Epithelial cell of proximal tubule (primary cell): ENCODE results near the gene KIRREL3. TPM values are rescaled to one million over a fixed set of nuclear protein-coding genes. Genes with fewer than 3 reads are reported as not detected.

Experiments used
- DNase-seq: peaks from one replicate; pipeline ENCODE4 v3.0.0-alpha.2; 2011; ENCODE audit warnings: low read depth
- H3K4me3 ChIP-seq: 2 replicates; pipeline ENCODE4 v1.5.1; 2011; ENCODE audit warnings: low read depth, mild to moderate bottlenecking, low read length
- CTCF ChIP-seq: conservative IDR thresholded peaks from 2 replicates; pipeline ENCODE4 v1.5.1; 2012; ENCODE audit warnings: low read depth, mild to moderate bottlenecking, low read length
- total RNA-seq: library from RNA; depleted of rRNA; stranded (reverse); fragments of >200 nt; gene quantifications from 2 replicates; pipeline ENCODE4 v1.2.3, GENCODE V29; 2015

KIRREL3 gene
- total RNA-seq, 1 donor from 2014 or later, result 5.1 TPM

DNA sequence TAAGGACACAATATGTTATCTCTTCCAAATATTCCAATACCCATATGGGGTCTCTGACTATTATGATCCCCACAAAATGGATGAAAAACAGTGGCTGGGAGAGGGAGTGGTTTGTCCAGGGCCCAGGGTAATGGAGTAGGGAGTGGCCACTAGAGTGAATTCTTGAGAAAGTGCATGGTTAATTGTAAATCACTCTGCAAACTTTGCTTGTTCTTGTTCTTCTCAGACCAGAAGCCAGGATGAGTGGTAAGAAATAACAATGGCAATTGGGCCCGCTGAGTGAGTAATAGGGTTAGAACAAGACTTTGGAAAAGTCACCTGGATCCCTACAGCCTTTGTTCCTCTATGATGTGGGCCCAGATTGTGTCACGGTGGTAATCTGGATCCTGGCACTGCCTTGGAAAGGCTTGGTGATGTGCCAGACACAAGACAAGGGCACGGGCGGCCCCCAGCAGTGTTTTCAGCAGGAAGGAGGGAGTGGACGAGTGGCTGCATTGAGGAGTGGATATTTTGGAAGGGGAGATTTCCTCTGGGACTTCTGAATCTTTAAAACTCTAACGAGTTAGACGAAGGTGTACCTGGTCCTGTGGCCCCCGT is 18.2 kb upstream of the KIRREL3 start:
- TF ChIP-seq CTCF, result no peak
- no peak for DNase-seq
- H3K4me3 ChIP-seq, result no peak overlapping the region

DNA sequence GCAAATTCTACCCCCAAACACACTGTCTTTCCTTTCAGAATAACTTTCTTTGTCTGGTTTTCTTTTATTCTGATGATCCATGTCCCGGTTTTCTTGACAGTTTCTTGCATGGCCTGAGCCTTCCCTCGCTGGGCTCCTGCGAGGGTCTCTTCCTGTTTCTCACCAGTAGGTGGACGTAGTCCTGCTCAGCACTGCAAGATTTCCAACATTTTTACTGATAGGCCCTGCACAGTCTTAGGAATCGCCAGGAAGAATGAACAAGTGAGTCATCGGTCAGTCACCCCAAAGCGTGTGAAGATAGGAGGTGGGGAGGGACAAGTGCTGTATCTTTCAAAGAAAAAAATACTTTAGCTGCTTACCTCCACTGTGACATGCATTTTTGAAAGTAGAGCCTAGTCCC is 16.9 kb upstream of the KIRREL3 start:
- H3K4me3 ChIP-seq, result no peak overlapping the region
- peak; percentile 61 for DNase-seq
- TF ChIP-seq CTCF, result peak; percentile 71

DNA sequence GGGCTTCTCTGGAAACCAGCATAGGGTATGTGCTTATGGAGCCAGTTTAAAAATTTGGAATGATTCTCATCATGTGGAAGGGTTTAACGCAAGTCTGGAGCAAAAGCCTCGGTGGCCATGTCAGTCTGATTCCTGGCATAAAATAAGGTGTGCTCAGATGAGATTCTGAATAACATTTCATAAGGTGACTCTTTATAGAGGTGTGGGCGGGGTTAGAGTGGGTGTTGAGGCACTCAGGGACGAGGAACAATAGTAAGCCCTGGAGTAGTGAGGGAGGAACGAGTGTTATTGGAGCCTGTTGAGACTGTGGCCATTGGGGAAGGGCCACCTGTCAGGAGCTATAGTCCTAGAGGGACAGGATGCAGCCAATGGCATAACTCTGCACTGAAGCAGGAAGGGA is 13.0 kb upstream of the KIRREL3 start:
- no peak for DNase-seq
- H3K4me3 ChIP-seq, result no peak overlapping the region
- no peak for TF ChIP-seq CTCF

GRCh38 chr11:127006311-127006710 is 5.7 kb upstream of the KIRREL3 start:
- no peak for DNase-seq
- H3K4me3 ChIP-seq, result no peak overlapping the region
- TF ChIP-seq CTCF, result no peak

- TF ChIP-seq CTCF, result peak; percentile 50
- H3K4me3 ChIP-seq, result peak overlapping the region; percentile 45
- no peak for DNase-seq
Measured at GRCh38 chr11:127003260-127003981, 2.9 kb upstream of the KIRREL3 start.

DNA sequence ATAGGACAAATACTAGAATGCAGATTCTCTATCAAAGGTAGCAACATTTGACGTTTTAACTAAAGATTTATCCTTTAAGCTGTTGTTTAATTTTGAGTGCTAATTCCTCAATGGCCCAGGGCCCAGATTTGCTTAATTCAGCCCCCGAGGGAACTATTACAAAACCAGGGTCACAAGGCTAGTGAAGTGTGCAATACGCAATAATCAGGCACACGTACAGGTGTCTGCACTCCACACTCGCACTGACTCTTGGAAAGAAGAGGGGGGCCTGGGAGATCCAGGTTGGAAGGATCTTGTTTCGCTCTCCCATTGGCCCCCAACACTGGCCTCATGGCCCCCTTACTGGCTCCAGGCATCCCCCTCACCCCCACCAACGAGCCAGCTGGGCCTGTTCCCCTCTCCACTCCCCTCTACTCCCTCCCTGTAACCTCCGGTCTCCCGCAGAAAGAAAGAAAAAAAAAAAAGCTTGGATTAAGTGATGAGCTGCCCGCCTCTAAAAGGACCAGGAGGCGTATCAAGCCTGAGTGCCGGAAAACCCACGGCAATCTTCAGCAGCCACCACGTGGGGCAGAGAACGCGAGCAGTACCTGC is 2.2 kb upstream of the KIRREL3 start:
- DNase-seq, result no peak
- H3K4me3 ChIP-seq, result peak overlapping the region; percentile 45
- no peak for TF ChIP-seq CTCF
